ENCODE results near the gene PIK3R1.

GRCh38 chr5:68253624-68254585, 38.3 kb downstream of the PIK3R1 start:
- TF ChIP-seq CTCF (IDR thresholded peaks at IDR 0.05) (no peak), POLR2A (IDR thresholded peaks at IDR 0.05) (no peak)
